Measurements from ENCODE around the gene BTRC. TPM values are rescaled to one million over a fixed set of nuclear protein-coding genes. Genes with fewer than 3 reads are reported as not detected.

The BTRC gene
- total RNA-seq, 1 donor from 2014 or later: 27.5 TPM

- Mint-ChIP-seq H3K4me1 (ENCODE audit: unreplicated experiment) (peaks cover 9% of the 10 kb centered on the region), H3K27me3 (ENCODE audit: unreplicated experiment) (no peaks in the 10 kb centered on the region), H3K36me3 (ENCODE audit: low read depth, unreplicated experiment) (no peaks in the 10 kb centered on the region), H3K4me3 (ENCODE audit: unreplicated experiment) (no peak overlapping the region), H3K9me3 (ENCODE audit: unreplicated experiment) (no peaks in the 10 kb centered on the region), H3K27ac (ENCODE audit: unreplicated experiment) (no peak overlapping the region)
- DNase-seq (ENCODE audit: low spot score): no peak
- TF ChIP-seq, protein P1, sequence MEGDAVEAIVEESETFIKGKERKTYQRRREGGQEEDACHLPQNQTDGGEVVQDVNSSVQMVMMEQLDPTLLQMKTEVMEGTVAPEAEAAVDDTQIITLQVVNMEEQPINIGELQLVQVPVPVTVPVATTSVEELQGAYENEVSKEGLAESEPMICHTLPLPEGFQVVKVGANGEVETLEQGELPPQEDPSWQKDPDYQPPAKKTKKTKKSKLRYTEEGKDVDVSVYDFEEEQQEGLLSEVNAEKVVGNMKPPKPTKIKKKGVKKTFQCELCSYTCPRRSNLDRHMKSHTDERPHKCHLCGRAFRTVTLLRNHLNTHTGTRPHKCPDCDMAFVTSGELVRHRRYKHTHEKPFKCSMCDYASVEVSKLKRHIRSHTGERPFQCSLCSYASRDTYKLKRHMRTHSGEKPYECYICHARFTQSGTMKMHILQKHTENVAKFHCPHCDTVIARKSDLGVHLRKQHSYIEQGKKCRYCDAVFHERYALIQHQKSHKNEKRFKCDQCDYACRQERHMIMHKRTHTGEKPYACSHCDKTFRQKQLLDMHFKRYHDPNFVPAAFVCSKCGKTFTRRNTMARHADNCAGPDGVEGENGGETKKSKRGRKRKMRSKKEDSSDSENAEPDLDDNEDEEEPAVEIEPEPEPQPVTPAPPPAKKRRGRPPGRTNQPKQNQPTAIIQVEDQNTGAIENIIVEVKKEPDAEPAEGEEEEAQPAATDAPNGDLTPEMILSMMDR (IDR thresholded peaks at IDR 0.05; ENCODE audit: unreplicated experiment): no peak
Measured at GRCh38 chr10:101492205-101492604, 138.2 kb downstream of the BTRC start.

DNA sequence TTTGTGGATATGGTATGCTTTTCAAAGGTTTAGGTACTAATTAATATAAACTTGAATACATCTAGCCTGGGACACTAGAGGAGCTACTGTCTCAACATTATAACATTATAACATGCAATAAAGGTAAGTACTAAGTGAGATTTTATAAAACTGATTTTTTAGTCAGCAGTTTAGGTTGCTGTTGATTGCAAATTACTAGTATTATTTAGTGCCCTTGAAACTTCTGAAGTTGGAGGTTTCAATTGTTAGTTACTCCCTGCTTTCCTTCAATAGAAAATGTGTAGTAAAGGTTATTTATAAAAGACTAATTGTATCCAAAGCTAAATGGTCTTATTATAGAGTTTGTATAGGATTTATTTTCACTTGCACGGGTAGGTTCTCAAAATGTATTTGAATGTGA is 138.8 kb downstream of the BTRC start:
- H3K27me3 Mint-ChIP-seq (ENCODE audit: unreplicated experiment): no peaks in the 10 kb centered on the region
- peaks cover 9% of the 10 kb centered on the region for H3K4me1 Mint-ChIP-seq (ENCODE audit: unreplicated experiment)
- TF ChIP-seq, protein P1 (IDR thresholded peaks at IDR 0.05; ENCODE audit: unreplicated experiment): no peak
- H3K4me3 Mint-ChIP-seq (ENCODE audit: unreplicated experiment): no peak overlapping the region
- H3K36me3 Mint-ChIP-seq (ENCODE audit: low read depth, unreplicated experiment): no peaks in the 10 kb centered on the region
- no peak for DNase-seq (ENCODE audit: low spot score)
- H3K9me3 Mint-ChIP-seq (ENCODE audit: unreplicated experiment): no peaks in the 10 kb centered on the region
- no peak overlapping the region for H3K27ac Mint-ChIP-seq (ENCODE audit: unreplicated experiment)

GRCh38 chr10:101493249-101493648 is 139.3 kb downstream of the BTRC start:
- Mint-ChIP-seq H3K4me1 (ENCODE audit: unreplicated experiment) (peaks cover 9% of the 10 kb centered on the region), H3K36me3 (ENCODE audit: low read depth, unreplicated experiment) (no peaks in the 10 kb centered on the region), H3K9me3 (ENCODE audit: unreplicated experiment) (no peaks in the 10 kb centered on the region), H3K27ac (ENCODE audit: unreplicated experiment) (no peak overlapping the region), H3K27me3 (ENCODE audit: unreplicated experiment) (no peaks in the 10 kb centered on the region), H3K4me3 (ENCODE audit: unreplicated experiment) (no peak overlapping the region)
- DNase-seq (ENCODE audit: low spot score): no peak
- TF ChIP-seq, protein P1 (IDR thresholded peaks at IDR 0.05; ENCODE audit: unreplicated experiment): no peak

- Mint-ChIP-seq H3K9me3 (ENCODE audit: unreplicated experiment) (no peaks in the 10 kb centered on the region), H3K27ac (ENCODE audit: unreplicated experiment) (no peak overlapping the region), H3K4me3 (ENCODE audit: unreplicated experiment) (no peak overlapping the region), H3K27me3 (ENCODE audit: unreplicated experiment) (no peaks in the 10 kb centered on the region), H3K4me1 (ENCODE audit: unreplicated experiment) (peaks cover 9% of the 10 kb centered on the region), H3K36me3 (ENCODE audit: low read depth, unreplicated experiment) (no peaks in the 10 kb centered on the region)
- TF ChIP-seq, protein P1 (IDR thresholded peaks at IDR 0.05; ENCODE audit: unreplicated experiment): no peak
- no peak for DNase-seq (ENCODE audit: low spot score)
Measured at GRCh38 chr10:101493782-101494281, 139.9 kb downstream of the BTRC start.

DNA sequence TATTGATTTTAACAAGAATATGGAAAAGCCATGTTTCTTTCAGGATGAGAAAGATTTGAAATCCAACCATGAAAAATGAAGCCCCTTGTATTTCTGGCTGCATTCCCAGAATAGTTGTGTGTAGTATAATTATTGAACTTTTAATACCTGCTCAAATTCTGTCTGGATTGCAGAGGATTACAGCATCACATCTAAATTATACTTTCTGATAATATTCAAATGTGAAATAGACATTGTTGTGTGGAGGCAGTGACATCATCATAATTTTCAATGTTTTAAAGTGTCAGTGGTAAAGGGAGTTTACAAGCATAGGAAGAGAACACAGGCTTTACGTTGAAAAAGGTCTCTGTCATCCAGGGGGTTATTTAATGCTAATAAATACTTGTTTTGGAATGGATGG is 140.7 kb downstream of the BTRC start:
- Mint-ChIP-seq H3K9me3 (ENCODE audit: unreplicated experiment) (no peaks in the 10 kb centered on the region), H3K27me3 (ENCODE audit: unreplicated experiment) (no peaks in the 10 kb centered on the region), H3K4me3 (ENCODE audit: unreplicated experiment) (no peak overlapping the region), H3K36me3 (ENCODE audit: low read depth, unreplicated experiment) (no peaks in the 10 kb centered on the region), H3K4me1 (ENCODE audit: unreplicated experiment) (peaks cover 5% of the 10 kb centered on the region), H3K27ac (ENCODE audit: unreplicated experiment) (no peak overlapping the region)
- DNase-seq (ENCODE audit: low spot score): no peak
- TF ChIP-seq, protein P1 (IDR thresholded peaks at IDR 0.05; ENCODE audit: unreplicated experiment): no peak
